Ascending aorta (tissue), 2 donors: ENCODE measurements around the gene KCNIP2. TPM values are rescaled to one million over a fixed set of nuclear protein-coding genes. Genes with fewer than 3 reads are reported as not detected.

ENCODE experiments used
- DNase-seq, 2 donors: peaks; one replicate each; pipeline ENCODE4 v3.0.0-alpha.2; 2019; ENCODE audit warnings: low spot score in 2 of 2
- H3K27ac ChIP-seq, 2 donors: fragments of 200-600 bp; sonication (generic); one replicate each; pipeline ENCODE4 v1.5.1; 2016 to 2017; ENCODE audit warnings: mild to moderate bottlenecking in 1 of 2
- H3K27me3 ChIP-seq: fragments of 200-600 bp; sonication (generic); one replicate; pipeline ENCODE4 v1.5.1; 2017
- H3K36me3 ChIP-seq, 2 donors: fragments of 200-600 bp; sonication (generic); one replicate each; pipeline ENCODE4 v1.5.1; 2016
- H3K4me1 ChIP-seq, 2 donors: fragments of 200-600 bp; sonication (generic); one replicate each; pipeline ENCODE4 v1.5.1; 2016 to 2017; ENCODE audit warnings: mild to moderate bottlenecking in 1 of 2
- H3K4me3 ChIP-seq, 2 donors: fragments of 200-600 bp; sonication (generic); one replicate each; pipeline ENCODE4 v1.5.1; 2016 to 2017; ENCODE audit warnings: mild to moderate bottlenecking in 1 of 2
- H3K9me3 ChIP-seq, 2 donors: fragments of 200-600 bp; sonication (generic); one replicate each; pipeline ENCODE4 v1.5.1; 2016
- CTCF ChIP-seq, 3 experiments: fragments of 200-600 bp in 2 of 3; fragments of 450-650 bp in 1 of 3; sonication (generic) in 2 of 3; IDR thresholded peaks; one replicate each; pipeline ENCODE4 v1.5.1; 2016 to 2019; ENCODE audit warnings: antibody characterized with exemption in 3 of 3, mild to moderate bottlenecking in 1 of 3, moderate library complexity in 1 of 3
- intact Hi-C: fragments of 100-400 bp; cut with DNase I; formaldehyde crosslinking; loops from one replicate; pipeline ENCODE4 v1.15.1; 2023
- total RNA-seq: library from RNA; depleted of rRNA; stranded (reverse); fragments of >200 nt; gene quantifications from one replicate; pipeline ENCODE4 v1.1.0, GENCODE V29; 2016

Gene KCNIP2
- total RNA-seq, 1 donor from 2014 or later = 1.1 TPM

GRCh38 chr10:101818872-101819633 lies 24.5 kb downstream of the KCNIP2 start:
- H3K27me3 ChIP-seq = no peaks in the 10 kb centered on the region
- H3K36me3 ChIP-seq = no peaks in the 10 kb centered on the region
- peaks cover 0 to 4% of the 10 kb centered on the region in 2 donors for H3K4me1 ChIP-seq
- no peak for TF ChIP-seq CTCF (IDR thresholded peaks at IDR 0.05)
- intact Hi-C loops = loop anchor here (2.0 to 5.0 kb wide), 3 partner anchors 238 to 822 kb away; partner anchors contain the start of genes ARMH3, LDB1 and LZTS2
- peak overlapping the region; percentile 56 to 88 for H3K4me3 ChIP-seq
- DNase-seq = no peak
- H3K27ac ChIP-seq = peak overlapping the region; percentile 72 to 87
- no peaks in the 10 kb centered on the region for H3K9me3 ChIP-seq

- no peaks in the 10 kb centered on the region for H3K36me3 ChIP-seq
- TF ChIP-seq CTCF (IDR thresholded peaks at IDR 0.05) = no peak
- intact Hi-C loops = loop anchor here (2.0 to 5.0 kb wide), 3 partner anchors 239 to 821 kb away; partner anchors contain the start of genes ARMH3, LDB1 and LZTS2
- H3K27ac ChIP-seq = peak within 1 kb of the TSS; percentile 87 to 89
- DNase-seq = peak; percentile 96 to 99
- H3K4me1 ChIP-seq = peaks cover 0 to 7% of the 10 kb centered on the region in 2 donors
- peak within 1 kb of the TSS; percentile 83 to 88 for H3K4me3 ChIP-seq
- no peaks in the 10 kb centered on the region for H3K27me3 ChIP-seq
- H3K9me3 ChIP-seq = no peaks in the 10 kb centered on the region
These were observed 25.3 kb downstream of the KCNIP2 start, which contains the start of gene OGA for GRCh38 chr10:101818119-101818871. Gene OGA (minus strand): TSS chr10:101818444. CDS start chr10:101818022, 422 bp downstream.

- Histone ChIP-seq H3K4me3 (peak overlapping the region; percentile 83 to 88), H3K9me3 (no peaks in the 10 kb centered on the region), H3K27me3 (no peaks in the 10 kb centered on the region), H3K4me1 (peaks cover 0 to 10% of the 10 kb centered on the region in 2 donors), H3K27ac (peak overlapping the region; percentile 87 to 89), H3K36me3 (peaks cover 0 to 3% of the 10 kb centered on the region in 2 donors)
- TF ChIP-seq CTCF (IDR thresholded peaks at IDR 0.05) = no peak
- intact Hi-C loops = loop anchor here (2.0 to 5.0 kb wide), 3 partner anchors 239 to 820 kb away; partner anchors contain the start of genes ARMH3, LDB1 and LZTS2
- peak; percentile 82 to 94 for DNase-seq
These were observed 26.1 kb downstream of the KCNIP2 start for GRCh38 chr10:101817337-101818118.

GRCh38 chr10:101816913-101817336 lies 26.7 kb downstream of the KCNIP2 start:
- TF ChIP-seq CTCF (IDR thresholded peaks at IDR 0.05) = no peak
- intact Hi-C loops = loop anchor here (5.0 kb wide), 2 partner anchors 305 to 820 kb away; partner anchors contain the start of genes LDB1 and LZTS2
- H3K36me3 ChIP-seq = peaks cover 0 to 9% of the 10 kb centered on the region in 2 donors
- H3K27me3 ChIP-seq = no peaks in the 10 kb centered on the region
- no peak for DNase-seq
- peak overlapping the region; percentile 83 to 88 for H3K4me3 ChIP-seq
- H3K9me3 ChIP-seq = no peaks in the 10 kb centered on the region
- peak overlapping the region; percentile 87 to 89 for H3K27ac ChIP-seq
- H3K4me1 ChIP-seq = peaks cover 0 to 15% of the 10 kb centered on the region in 2 donors

- Histone ChIP-seq H3K36me3 (peaks cover 0 to 12% of the 10 kb centered on the region in 2 donors), H3K27ac (no peak overlapping the region), H3K4me1 (peaks cover 0 to 20% of the 10 kb centered on the region in 2 donors), H3K4me3 (peak overlapping the region; percentile 83 to 88), H3K27me3 (no peaks in the 10 kb centered on the region), H3K9me3 (no peaks in the 10 kb centered on the region)
- intact Hi-C loops = loop anchor here (5.0 kb wide), 2 partner anchors 306 to 819 kb away; partner anchors contain the start of genes LDB1 and LZTS2
- no peak for TF ChIP-seq CTCF (IDR thresholded peaks at IDR 0.05)
- DNase-seq = no peak
These were observed 27.2 kb downstream of the KCNIP2 start for GRCh38 chr10:101816376-101816775.
